ENCODE data around the gene SMPD2.

Gene SMPD2

DNA sequence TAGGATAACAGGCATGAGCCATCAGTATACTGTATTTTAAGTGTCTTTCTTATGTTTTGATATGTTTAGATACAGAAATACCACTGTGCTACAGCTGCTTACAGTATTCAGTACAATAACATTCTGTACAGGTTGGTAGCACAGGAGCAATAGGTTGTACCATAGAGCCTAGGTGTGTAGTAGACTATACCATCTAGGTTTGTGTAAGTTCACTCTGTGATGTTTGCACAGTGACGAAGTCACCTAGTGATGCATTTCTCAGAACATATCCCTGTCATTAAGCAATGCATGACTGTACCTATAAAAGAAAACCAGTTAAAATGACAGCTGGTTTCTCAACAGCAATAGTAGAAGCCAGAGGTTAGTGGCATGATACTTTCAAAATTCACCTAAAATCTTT is 45.5 kb downstream of the SMPD2 start:
- DNase-seq = no peak

DNA sequence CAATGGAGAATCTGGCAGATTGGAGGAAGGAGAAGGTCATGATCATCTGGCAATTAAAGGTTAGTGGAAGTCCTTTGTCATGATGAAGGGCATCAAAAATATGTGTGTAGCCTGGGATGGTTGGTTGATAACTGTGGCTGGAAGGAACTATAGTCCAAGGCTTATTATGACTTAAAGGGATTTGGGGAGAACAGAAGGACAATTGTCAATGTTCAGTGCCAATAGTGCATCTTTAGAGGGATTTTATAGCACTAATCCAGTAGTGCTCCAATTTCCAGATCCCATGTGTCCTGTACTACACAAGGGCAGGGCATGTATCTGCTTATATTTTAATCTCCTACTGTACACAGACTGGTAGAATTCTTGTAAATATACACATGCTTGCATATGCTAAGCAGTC is 47.5 kb downstream of the SMPD2 start:
- DNase-seq = no peak

DNA sequence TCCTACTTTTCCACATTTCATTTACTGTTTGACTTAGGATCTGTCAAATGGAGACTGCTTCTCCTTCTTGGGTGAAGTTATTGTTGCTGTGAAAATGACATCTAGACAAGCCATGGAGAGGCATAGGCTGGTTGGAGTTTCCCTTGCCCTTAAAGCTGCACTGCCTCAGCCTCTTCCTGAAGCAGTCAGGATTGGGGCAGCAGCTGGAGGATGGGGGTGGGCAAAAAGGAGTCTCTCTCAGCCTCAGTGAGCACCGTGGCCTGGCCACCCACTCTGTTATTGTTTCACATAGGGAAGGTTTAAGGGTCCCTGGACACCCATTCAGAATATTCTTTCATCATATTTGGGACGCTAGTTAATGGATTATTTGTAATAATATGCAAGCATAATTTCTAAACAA is 50.2 kb downstream of the SMPD2 start:
- no peak for DNase-seq

DNA sequence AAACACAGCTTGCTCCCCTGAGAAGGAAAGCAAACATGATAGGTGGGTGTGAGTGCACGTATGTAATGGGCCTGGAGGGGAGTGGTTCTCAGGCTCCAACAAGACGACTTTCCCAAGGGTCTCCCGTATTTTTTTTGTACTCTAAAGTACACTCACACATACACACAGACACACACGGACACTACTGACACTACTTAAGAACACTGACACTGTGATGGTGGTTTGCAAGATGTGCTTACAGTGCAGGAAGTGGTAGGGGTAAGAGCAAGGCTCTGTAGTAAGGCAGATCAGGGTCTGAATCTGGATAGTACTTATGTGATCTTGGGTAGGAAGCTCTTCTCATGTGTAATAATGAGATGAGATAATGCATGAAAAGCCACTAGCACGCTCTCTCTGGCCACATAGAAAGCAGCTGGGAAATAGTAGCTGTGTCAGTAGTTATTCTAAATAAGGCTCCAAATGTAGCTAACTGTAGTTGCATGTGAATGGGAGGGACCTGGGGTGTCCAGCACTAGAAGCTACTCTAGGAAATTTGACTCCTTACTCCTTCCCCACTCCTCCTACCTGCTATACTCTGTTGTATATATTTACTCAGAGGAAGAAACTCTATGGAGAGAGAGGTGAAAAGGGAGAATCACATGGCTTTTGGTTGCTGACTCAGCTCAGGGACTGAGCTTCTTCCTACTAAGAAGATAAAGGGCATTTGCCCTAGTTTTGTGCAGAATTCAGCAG is 50.8 kb downstream of the SMPD2 start:
- DNase-seq = no peak
